ENCODE measurements around the gene HP. TPM values are rescaled to one million over a fixed set of nuclear protein-coding genes. Genes with fewer than 3 reads are reported as not detected.

The HP gene
- total RNA-seq, 4 donors from 2014 or later = 1.5 to 32.4 (median 27.5) TPM

GRCh38 chr16:72107371-72107770 lies 53.1 kb downstream of the HP start:
- 91 to 93% methylated on average over 16 to 17 of the region's 17 CpGs for WGBS, 2 donors
- peaks cover 17 to 100% (median 71%) of the 10 kb centered on the region in 3 donors for H3K36me3 ChIP-seq
- no peaks in the 10 kb centered on the region for H3K4me1 ChIP-seq
- no peak overlapping the region for H3K27ac ChIP-seq
- no peak overlapping the region for H3K4me3 ChIP-seq
- no peak for DNase-seq (ENCODE audit: low spot score in 2 of 2)
- no peaks in the 10 kb centered on the region for H3K9me3 ChIP-seq
- TF ChIP-seq CTCF (IDR thresholded peaks at IDR 0.05) (no peak), POLR2A (IDR thresholded peaks at IDR 0.05) (no peak), EP300 (IDR thresholded peaks at IDR 0.05) (no peak)
- H3K27me3 ChIP-seq = no peaks in the 10 kb centered on the region

GRCh38 chr16:72108353-72109102 lies 54.2 kb downstream of the HP start:
- Histone ChIP-seq H3K4me1 (no peaks in the 10 kb centered on the region), H3K4me3 (no peak overlapping the region), H3K36me3 (peaks cover 8 to 100% (median 63%) of the 10 kb centered on the region in 3 donors), H3K9me3 (no peaks in the 10 kb centered on the region), H3K27ac (no peak overlapping the region), H3K27me3 (no peaks in the 10 kb centered on the region)
- no peak for DNase-seq (ENCODE audit: low spot score in 2 of 2)
- no peak for TF ChIP-seq POLR2A (IDR thresholded peaks at IDR 0.05)
- no peak for TF ChIP-seq EP300 (IDR thresholded peaks at IDR 0.05)
- no peak for TF ChIP-seq CTCF (IDR thresholded peaks at IDR 0.05)
- 88 to 95% methylated on average over 16 of the region's 16 CpGs for WGBS, 2 donors

- Histone ChIP-seq H3K9me3 (no peaks in the 10 kb centered on the region), H3K27me3 (no peaks in the 10 kb centered on the region), H3K4me3 (no peak overlapping the region), H3K27ac (no peak overlapping the region), H3K36me3 (peaks cover 5 to 100% (median 56%) of the 10 kb centered on the region in 3 donors), H3K4me1 (no peaks in the 10 kb centered on the region)
- 94 to 97% methylated on average over 12 of the region's 12 CpGs for WGBS, 2 donors
- no peak for DNase-seq (ENCODE audit: low spot score in 2 of 2)
- TF ChIP-seq CTCF (IDR thresholded peaks at IDR 0.05) (no peak), EP300 (IDR thresholded peaks at IDR 0.05) (no peak), POLR2A (IDR thresholded peaks at IDR 0.05) (no peak)
Measured at GRCh38 chr16:72109300-72109699, 55.0 kb downstream of the HP start.

GRCh38 chr16:72109966-72110530 lies 55.7 kb downstream of the HP start:
- Histone ChIP-seq H3K9me3 (peaks cover 0 to 3% (median 0%) of the 10 kb centered on the region in 4 donors), H3K36me3 (peaks cover 5 to 93% (median 55%) of the 10 kb centered on the region in 3 donors), H3K27ac (no peak overlapping the region), H3K4me3 (no peak overlapping the region), H3K4me1 (no peaks in the 10 kb centered on the region), H3K27me3 (no peaks in the 10 kb centered on the region)
- 91 to 92% methylated on average over 12 of the region's 12 CpGs for WGBS, 2 donors
- no peak for TF ChIP-seq POLR2A (IDR thresholded peaks at IDR 0.05)
- no peak for TF ChIP-seq EP300 (IDR thresholded peaks at IDR 0.05)
- TF ChIP-seq CTCF (IDR thresholded peaks at IDR 0.05) = no peak
- no peak for DNase-seq (ENCODE audit: low spot score in 2 of 2)

Other genes starting within 250 kb of the HP start
- 100 to 1,000 TPM in 1 of 4 donors, 10 to 100 TPM in 3; 68.4 to 100 (median 95.6) TPM for gene AP1G1, start 245.7 kb upstream of the HP start, total RNA-seq
- 10 to 100 TPM; 24.9 to 35.1 (median 30.0) TPM for gene ATXN1L, start 208.5 kb upstream of the HP start, total RNA-seq
- gene ZNF821, start 170.3 kb upstream of the HP start, total RNA-seq = 10 to 100 TPM in 1 of 4 donors, 1 to 10 TPM in 3; 3.5 to 18.9 (median 4.3) TPM
- gene IST1, start 159.0 kb upstream of the HP start, total RNA-seq = 100 to 1,000 TPM; 169 to 244 (median 204) TPM
- 1 to 10 TPM in 2 of 4 donors, under 1 TPM in 2; under 0.01 to 1.8 (median 0.74) TPM for gene PKD1L3, start 54.1 kb upstream of the HP start, total RNA-seq
- gene DHODH, start 45.8 kb upstream of the HP start, total RNA-seq = 10 to 100 TPM in 1 of 4 donors, 1 to 10 TPM in 3; 8.2 to 12.0 (median 9.3) TPM
- gene HPR, start 8.7 kb downstream of the HP start, total RNA-seq = 1 to 10 TPM; 1.2 to 6.3 (median 5.1) TPM
- gene TXNL4B, start 39.1 kb downstream of the HP start, total RNA-seq = 10 to 100 TPM; 13.1 to 20.5 (median 15.5) TPM
- gene DHX38, start 39.3 kb downstream of the HP start, total RNA-seq = 100 to 1,000 TPM in 1 of 4 donors, 10 to 100 TPM in 3; 74.1 to 111 (median 81.0) TPM
- 1 to 10 TPM in 1 of 4 donors, under 1 TPM in 3; 0.42 to 1.2 (median 0.51) TPM for gene PMFBP1, start 117.7 kb downstream of the HP start, total RNA-seq